GM19452 (cell line): ENCODE results near the gene ZNF689.

Experiments used
- ATAC-seq: cut with Tn5 transposase; IDR thresholded peaks from one replicate; pipeline ENCODE4 v1.9.1; 2021; ENCODE audit not compliant: unreplicated experiment

ZNF689 gene

DNA sequence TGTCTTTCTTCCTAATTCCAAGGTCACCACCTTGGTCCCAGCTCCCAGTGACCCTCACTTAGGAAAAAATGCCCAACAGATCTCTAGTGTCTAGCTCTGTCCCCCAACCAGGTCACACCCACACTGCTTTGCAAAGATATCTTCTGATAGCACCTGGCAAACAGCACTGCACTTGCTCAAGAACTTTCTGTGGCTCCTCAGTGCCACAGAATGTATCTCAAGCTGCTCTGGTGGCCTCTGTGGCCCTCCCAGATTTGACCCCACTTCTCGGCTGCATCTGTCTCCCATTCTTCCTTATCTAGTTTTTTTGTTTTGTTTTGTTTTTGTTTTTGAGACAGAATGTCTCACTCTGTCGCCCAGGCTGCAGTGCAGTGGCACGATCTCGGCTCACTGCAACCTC lies 43.7 kb downstream of the ZNF689 start:
- ATAC-seq, result no peak

DNA sequence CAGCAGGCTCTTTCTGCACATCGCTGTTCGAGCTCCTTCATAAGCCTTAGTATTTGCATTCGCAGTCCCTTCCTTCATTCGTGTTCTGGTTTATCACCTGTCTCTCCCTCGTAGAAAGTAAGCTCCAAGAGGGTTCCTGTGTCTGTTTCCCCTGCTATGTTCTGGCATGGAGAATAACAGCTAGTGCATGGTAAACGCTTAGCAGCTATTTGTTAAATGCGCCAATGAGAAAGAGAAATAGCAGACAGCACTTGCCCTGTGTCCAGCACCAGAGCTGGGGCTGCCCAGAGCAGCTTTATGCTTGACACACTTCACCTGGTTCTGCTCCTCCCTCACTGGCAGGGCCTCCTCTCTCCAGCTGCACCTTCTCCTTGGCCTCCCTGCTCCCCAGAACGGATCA lies 44.2 kb downstream of the ZNF689 start:
- ATAC-seq, result no peak

DNA sequence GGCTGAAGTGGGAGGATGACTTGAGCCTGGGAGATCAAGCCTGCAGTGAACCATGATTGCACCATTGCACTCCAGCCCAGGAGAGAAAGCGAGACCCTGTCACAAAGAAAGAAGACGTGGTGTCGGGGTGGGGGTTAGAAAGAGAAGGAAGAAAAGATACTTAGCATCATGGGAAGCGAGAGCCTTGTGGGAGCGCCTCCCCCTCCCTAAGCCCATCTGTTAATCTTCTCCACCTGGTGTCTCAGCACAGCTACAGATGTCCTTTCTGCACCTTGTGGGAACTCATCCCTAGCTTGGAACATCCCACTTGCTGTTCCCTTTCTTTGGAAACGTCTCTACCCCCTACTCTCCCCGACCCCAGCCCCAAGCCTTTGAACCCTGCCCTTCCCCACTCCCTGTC lies 44.7 kb downstream of the ZNF689 start:
- ATAC-seq, result no peak

DNA sequence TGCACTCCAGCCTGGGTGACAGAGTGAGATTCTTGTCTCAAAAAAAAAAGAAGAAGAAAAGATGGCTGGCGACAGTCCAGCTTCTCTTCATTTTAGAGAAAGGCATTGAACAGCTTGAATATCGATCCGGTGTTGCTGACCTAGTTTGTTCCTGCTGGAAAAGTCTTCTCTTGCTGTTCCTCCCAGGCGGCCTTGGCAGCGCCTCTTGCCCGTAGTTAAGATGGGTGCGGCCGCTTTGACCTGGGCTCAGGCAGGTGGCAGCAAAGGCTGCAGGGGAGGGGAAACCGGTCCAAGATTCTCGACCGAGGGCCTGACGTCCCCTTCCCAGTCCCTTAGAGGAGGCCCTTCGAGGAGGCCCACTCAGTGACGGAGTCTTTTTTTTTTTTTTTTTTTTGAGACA lies 48.2 kb downstream of the ZNF689 start:
- no peak for ATAC-seq

DNA sequence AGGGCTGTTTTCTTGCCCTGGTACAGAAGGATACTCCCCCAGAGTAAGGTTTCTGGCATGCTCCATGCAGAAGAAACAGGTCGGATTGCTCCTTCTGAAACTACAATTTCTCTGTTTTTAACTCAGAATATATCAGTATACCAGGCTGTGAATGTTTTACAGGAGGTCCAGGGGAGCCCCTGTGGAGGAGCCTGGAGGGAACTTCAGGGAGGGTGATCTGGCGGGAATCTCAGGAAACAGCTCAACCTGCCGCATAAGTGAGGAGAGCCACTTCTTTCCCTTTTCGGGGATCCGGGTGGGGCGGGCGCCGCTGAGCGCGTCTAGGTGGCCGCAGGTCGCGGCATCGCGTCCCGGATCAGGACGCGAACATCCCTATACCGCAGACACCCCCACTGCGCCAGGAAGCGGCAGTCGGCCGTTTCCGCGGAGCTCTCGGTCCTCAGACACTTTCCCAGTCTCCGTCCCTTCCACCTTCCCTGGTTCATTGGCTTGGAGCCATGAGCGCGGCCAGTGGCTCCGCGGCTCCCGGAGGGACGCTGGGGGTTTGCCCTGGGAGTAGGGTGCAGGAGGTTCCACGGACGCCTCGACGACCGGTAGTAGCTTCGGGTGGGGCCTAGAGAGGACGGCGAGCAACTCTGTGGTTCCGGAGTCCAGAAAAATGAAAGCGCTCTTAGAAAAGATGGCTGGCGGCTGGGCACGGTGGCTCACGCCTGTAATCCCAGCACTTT lies 48.9 kb downstream of the ZNF689 start:
- ATAC-seq, result no peak

DNA sequence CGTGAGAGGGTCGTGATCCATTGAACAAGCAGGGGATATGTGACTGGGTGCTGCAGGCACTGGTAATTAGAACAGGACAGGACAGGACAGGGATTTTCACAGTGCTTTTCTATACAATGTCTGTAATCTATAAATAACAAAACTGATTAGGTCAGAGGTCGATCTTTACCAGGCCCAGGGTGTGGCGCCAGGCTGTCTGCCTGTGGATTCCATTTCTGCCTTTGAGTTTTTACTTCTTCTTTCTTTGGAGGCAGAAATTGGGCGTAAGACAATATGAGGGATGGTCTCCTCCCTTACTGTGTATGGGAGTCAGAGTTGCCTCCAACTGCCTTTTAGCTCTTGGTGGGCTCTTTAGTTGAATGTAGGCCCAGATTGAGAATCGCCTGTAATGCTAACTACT lies 50.5 kb downstream of the ZNF689 start:
- no peak for ATAC-seq

DNA sequence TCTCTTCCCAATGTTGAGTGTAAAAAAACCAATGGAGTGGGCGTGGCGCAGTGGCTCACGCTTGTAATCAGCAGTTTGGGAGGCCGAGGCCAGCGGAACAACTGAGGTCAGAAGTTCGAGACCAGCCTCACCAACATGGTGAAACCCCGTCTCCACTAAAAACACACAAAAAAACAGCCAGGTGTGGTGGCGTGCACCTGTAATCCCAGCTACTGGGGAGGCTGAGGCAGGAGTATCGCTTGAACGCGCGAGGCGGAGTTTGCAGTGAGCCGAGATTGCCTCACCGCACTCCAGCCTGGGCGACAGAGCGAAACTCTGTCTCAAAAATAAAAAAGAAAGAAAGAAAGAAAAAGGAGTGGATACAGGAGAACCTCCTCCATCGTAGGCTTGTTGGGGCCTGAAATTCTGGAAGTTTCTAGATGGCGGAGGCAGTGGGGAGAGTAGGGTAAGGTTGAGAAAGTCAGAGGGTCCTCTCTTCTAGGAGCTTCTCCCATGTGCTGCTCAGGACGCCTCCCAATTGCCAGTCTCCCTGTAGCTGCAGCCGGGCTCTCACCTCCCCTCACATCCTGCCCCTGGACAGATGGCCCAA lies 51.3 kb downstream of the ZNF689 start:
- ATAC-seq, result no peak

DNA sequence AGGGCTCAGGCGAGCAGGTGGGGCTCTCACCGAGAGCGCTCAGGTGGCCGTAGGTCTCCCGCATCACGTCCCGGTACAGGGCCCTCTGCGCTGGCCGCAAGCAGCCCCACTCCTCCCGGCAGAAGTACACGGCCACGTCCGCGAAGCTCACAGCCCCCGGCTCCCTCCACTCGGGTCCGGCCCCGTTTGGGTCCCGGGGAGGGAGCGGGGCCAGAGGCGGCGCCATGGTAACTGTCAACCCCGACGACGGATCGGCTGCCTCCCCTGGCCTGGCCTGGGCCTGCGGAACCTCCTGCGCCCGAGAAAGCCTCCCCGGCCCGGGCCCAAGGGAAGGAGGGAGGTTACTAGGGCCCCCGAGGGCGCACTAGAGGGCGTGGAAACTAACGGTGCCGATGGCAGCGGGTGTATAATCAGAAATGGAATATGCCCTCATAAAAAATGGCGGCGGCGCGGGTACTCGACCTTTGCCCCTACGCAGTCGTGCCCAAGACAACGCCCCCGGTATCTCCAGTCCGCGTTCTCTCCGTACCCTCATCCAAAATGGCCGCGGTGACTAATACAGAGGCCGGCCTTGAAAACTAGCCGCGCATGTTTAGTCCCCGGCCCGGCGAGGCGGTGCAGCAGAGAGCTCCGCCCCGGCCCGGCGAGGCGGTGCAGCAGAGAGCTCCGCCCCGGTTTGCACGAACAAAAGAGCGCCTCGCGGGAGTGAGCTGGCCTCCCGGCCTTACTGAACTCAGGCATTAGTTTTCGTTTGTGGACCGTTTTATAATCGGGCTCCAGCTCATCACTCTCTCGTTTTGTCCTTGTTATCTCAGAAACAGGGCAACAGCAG lies 52.0 kb downstream of the ZNF689 start, which contains the start of gene ZNF764:
Gene ZNF764, minus strand, starts transcription at position 418 of the 832 bp plus-strand sequence. Its CDS starts 192 bp downstream, at position 226.
- ATAC-seq, result peak; percentile 88

DNA sequence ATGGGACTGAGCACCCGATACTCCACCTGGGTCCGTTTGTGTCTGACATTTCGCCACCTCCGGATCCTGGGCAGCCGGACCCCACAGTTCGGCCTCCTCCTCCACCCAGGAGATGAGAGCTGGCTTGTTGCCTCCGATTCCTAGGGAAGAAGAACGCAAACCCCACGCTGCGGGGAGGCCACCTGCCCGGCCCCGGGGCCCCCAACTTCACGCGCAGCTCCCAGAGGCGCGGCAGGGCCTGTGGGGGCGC lies 52.6 kb downstream of the ZNF689 start:
- ATAC-seq, result peak; percentile 14

DNA sequence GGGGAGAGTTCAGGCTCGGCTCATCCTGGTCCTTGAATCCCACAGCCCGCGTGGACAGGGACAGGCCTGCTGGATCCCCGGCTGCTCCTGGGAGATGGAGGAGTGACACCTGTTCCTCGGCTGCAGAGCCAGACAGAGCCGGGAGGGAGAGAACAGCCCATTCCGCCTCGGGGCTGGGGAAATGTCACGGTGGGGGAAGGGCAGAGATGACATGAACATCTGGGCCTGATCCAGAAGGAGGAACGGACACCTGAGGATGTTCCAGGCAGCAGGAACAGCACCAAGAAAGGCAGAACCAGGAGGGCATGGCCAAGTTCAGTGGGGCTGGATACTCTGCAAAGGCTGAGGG lies 54.1 kb downstream of the ZNF689 start:
- ATAC-seq, result no peak

DNA sequence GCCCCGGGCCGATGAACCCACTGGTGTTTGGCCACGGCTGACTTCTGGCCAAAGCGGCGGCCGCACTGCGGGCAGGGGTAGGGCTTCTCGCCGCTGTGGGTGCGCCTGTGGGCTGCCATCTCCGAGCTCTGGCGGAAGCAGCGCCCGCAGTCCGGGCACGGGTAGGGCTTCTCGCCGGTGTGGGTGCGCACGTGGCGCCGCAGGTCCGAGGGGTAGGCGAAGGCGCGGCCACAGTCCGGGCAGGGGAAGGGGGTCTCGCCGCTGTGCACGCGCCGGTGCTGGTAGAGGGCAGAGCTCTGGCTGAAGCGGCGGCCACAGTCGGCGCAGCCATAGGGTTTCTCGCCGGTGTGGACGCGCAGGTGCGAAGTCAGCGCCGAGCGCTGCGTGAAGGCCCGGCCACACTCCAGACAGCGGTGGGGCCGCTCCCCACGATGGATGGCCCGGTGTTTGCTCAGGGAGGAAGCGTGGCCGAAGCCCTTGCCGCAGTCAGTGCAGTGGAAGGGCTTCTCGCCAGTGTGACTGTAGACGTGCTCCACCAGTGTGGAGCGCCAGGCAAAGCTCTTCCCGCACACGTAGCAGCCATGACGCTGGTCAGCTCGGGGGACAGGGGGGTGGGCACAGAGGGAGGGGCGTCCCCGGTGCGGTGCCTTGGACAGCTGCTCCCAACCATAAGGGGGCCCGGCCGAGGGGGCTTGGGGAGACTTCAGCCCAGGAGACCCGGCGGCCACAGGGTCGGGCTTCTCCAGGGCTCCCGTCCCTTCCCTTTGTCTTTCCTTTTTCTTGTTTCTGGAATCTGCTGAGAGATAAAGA lies 54.7 kb downstream of the ZNF689 start:
- ATAC-seq, result no peak

DNA sequence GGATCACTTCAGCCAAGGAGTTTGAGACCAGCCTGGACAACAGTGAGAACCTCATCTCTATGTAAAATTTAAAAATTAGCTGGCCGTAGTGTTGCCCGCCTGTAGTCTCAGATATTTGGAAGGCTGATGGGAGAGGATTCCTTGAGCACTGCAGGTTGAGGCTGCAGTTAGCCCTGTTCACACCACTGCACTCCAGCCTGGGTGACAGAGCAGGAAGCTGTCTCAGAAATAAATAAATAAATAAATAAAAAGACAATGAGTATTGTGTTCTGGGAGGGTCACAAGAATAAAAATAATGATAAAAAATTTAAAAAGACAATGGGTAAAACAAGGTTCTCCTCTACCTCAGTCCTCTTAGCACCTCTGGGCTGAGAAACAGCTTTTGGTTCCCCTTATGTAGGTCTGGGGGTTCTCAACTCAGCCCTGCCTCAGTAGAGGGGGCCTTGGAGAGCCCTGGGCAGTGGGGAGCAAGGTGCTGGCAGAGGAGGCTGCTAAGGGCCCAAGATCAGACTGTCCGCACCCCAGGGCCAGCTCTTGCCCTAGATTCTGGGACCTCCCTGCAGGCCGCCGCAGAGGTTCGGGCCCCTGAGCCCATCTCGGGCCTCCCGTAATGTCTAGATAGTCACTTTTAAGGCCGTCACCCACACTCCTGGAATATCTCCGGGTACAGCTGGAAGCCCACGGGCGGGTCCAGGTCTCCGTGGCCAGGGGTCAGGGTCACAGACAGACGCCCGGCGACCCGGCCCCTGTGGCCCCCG lies 55.5 kb downstream of the ZNF689 start:
- ATAC-seq, result no peak

DNA sequence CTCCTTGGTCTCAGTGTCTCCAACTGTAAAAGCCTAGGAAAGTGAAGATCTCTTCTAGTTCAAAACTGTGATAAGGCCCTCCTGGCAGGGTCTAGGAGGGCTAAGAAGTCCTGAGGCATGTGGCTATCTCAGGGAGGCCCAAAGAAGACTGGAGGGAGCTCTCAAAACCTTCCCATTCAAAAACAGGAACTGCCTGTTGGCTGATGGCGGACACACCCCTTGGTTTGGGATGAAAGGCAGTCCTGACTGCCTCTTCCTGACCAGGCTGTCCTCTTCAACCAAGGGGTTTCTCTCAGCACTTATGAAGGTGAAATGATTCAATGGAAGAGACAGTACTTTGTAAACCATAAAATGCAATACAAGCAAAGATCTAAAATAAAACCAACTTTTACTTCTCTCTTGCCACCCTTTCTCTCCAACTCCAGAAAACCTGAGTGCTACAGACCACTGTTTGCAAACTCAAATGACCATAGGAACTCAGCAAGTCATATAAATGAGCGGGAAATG lies 56.7 kb downstream of the ZNF689 start:
- no peak for ATAC-seq

DNA sequence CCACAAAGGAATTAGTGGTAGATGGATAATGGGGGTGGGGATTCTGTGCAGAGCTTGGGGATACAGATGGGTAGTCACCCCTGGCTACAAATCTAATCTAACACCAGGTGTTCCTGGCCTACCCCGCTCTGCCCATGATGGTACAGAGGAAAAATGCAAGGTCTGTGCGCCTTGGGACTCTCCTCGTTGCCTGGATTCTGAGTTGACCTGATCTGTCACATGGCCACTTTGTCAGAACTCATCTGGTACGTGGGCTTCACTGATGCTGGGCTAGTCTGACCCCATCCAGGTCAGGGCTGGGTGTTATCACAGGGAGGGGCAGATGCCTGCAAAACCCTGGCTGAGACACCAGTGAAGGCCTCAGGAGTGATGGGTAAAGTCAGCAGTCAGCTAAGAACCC lies 57.2 kb downstream of the ZNF689 start:
- ATAC-seq, result no peak
